Astrocyte of the cerebellum (primary cell): ENCODE data around the gene CD101.

Experiments used
- DNase-seq: peaks from one replicate; pipeline ENCODE4 v3.0.0-alpha.2; 2011; ENCODE audit warnings: low read depth
- H3K4me3 ChIP-seq: 2 replicates; pipeline ENCODE4 v1.5.1; 2011; ENCODE audit warnings: mild to moderate bottlenecking, low read depth, low read length, moderate library complexity
- in situ Hi-C: cut with HindIII; loops from 2 replicates; pipeline ENCODE4 v1.10.0; 2017; ENCODE audit warnings: low sequenced_read_pairs
- TF ChIP-seq, protein P1 (sequence below): IDR thresholded peaks from 2 replicates; pipeline ENCODE4 v1.5.1; 2012; ENCODE audit warnings: low read length, low read depth, moderate library complexity, mild to moderate bottlenecking; ENCODE audit errors: missing control alignments

CD101 gene

DNA sequence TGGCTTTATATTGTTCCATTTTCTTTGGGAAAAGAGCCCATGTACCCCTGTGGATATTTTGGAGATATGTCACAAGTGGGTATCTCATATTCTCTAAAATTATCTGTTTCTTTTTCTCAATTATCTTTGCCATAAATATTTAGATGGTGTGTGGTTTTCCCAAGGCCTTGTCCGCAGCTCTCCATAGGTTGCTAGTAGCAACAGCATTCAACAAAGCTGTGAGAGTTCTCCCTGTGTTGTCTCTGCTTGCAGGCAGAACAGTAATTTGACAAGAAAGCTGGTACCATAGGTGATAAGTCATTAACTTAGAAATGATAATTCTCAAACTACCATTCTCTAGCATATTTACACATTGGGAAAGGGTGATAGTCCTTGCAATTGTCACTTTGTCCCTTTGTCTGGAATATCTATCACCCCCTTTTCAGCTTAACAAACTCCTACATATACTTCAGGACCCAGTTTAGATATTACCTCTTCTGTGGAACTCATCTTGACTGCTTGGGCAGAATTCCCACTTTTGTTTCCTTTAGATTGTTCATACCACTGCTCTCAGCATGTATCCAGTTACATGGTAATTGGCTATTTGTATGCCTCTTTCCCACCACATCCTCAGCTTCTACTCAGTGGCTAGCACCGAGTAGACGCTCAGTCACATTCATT, 8.9 kb downstream of the CD101 start:
- TF ChIP-seq, protein P1, sequence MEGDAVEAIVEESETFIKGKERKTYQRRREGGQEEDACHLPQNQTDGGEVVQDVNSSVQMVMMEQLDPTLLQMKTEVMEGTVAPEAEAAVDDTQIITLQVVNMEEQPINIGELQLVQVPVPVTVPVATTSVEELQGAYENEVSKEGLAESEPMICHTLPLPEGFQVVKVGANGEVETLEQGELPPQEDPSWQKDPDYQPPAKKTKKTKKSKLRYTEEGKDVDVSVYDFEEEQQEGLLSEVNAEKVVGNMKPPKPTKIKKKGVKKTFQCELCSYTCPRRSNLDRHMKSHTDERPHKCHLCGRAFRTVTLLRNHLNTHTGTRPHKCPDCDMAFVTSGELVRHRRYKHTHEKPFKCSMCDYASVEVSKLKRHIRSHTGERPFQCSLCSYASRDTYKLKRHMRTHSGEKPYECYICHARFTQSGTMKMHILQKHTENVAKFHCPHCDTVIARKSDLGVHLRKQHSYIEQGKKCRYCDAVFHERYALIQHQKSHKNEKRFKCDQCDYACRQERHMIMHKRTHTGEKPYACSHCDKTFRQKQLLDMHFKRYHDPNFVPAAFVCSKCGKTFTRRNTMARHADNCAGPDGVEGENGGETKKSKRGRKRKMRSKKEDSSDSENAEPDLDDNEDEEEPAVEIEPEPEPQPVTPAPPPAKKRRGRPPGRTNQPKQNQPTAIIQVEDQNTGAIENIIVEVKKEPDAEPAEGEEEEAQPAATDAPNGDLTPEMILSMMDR, result no peak
- DNase-seq, result no peak
- in situ Hi-C loops, result no loop called here
- no peak overlapping the region for H3K4me3 ChIP-seq

DNA sequence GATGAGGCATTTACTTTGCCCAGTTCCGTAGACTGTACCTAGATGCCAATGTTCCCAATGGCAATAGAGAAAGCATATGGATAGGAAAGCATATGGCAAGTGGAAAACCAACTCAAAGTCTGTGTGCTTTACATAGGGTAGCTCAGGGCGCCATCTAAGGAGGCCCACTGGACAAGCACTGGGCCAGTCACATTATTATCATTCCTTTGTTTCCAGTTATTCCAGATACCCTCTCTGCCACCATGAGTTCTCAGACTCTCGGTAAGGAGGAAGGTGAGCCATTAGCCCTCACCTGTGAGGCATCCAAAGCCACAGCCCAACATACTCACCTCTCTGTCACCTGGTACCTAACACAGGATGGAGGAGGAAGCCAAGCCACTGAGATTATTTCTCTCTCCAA, 9.8 kb downstream of the CD101 start:
- TF ChIP-seq, protein P1, result no peak
- H3K4me3 ChIP-seq, result no peak overlapping the region
- in situ Hi-C loops, result no loop called here
- no peak for DNase-seq

DNA sequence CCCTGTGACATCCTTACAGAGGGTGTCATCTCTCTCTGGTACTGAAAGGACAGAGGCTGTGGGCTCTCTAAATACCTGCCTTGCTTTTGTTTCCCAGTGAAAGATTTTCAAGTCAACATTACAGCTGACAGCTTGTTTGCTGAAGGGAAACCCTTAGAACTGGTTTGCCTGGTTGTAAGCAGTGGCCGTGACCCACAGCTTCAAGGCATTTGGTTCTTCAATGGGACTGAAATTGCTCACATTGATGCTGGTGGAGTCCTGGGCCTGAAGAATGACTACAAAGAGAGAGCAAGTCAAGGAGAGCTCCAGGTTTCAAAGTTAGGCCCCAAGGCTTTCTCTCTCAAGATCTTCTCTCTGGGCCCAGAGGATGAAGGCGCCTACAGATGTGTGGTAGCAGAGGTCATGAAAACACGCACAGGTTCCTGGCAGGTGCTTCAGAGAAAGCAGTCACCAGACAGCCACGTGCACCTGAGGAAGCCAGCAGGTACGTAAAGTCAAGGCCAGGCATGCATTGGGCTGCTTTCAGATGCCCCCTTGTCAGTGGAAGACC, 11.8 kb downstream of the CD101 start:
- TF ChIP-seq, protein P1, result no peak
- no peak for DNase-seq
- in situ Hi-C loops, result no loop called here
- no peak overlapping the region for H3K4me3 ChIP-seq

DNA sequence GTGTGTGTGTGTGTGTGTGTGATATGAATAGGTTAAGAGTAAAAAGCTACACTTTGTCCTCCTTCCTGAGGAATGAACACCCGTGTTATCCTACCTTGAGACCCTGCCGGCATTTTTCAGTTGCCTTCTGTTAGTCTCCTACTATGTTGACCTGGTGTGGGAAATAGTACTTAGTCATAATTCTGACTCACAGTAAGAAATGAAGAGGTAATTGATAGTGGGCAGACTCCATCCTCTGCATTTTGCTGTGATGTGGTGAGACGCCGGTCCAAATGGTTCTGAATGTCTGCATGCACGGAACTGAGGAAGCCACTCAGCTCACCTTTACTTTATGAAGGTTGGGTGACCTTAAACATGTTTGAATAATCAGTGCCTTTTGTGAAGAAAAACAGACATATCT, 12.6 kb downstream of the CD101 start:
- DNase-seq, result no peak
- TF ChIP-seq, protein P1, result no peak
- H3K4me3 ChIP-seq, result no peak overlapping the region
- in situ Hi-C loops, result no loop called here

DNA sequence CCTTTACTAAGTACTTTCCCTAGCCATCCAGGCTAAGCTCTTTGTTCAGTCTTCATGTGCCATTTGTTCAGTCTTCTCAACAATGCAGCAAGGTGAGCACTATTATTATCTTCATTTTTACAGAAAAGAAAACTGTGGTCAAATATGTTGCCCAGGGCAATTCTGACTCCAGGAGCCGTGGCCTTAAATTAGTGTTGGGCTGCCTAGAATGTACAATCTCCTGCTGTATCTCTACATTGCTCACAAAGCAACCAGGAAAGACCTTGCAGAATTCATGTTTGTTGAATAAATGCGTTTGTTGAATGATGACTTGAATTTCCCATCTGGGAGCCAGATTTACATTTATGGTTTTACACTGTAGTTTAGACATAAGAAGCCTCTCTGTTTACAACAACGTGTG, 14.2 kb downstream of the CD101 start:
- H3K4me3 ChIP-seq, result no peak overlapping the region
- in situ Hi-C loops, result no loop called here
- TF ChIP-seq, protein P1, result no peak
- DNase-seq, result no peak

DNA sequence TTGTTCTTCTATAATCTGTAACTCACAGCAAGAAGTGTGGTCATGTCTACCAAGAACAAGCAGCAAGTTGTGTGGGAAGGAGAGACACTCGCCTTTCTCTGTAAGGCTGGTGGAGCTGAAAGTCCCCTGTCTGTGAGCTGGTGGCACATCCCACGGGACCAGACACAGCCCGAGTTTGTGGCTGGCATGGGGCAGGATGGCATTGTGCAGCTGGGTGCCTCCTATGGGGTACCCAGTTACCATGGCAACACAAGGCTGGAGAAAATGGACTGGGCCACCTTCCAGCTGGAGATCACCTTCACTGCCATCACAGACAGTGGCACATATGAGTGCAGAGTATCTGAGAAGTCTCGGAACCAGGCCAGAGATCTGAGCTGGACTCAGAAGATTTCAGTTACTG, 15.5 kb downstream of the CD101 start:
- in situ Hi-C loops, result no loop called here
- DNase-seq, result no peak
- no peak overlapping the region for H3K4me3 ChIP-seq
- TF ChIP-seq, protein P1, result no peak
